Activated naive CD8-positive, alpha-beta T cell treated with anti-CD3 and anti-CD28 coated beads, Interleukin-2, amount 10 ng/mL, durations not matched to agents 7 days and 5 days (primary cell): ENCODE results near the gene B3GALT6. TPM values are rescaled to one million over a fixed set of nuclear protein-coding genes. Genes with fewer than 3 reads are reported as not detected.

Experiments used
- ATAC-seq: fragments of 150-1000 bp; cut with Tn5 transposase; one replicate; pipeline ENCODE4 v1.10.0; 2021; ENCODE audit warnings: low read depth, moderate library complexity
- POLR2A ChIA-PET: fragments of 350-600 bp; sonication (Branson Sonifier 250); formaldehyde crosslinking; loops from one replicate; lab custom pipeline; 2021; ENCODE audit warnings: antibody characterized with exemption; lab: Charles Lee
- DNase-seq: peaks from one replicate; pipeline ENCODE4 v3.0.0; 2021
- H3K27ac Mint-ChIP-seq: one replicate; pipeline ENCODE4 v1.8.0; 2022; ENCODE audit warnings: mild to moderate bottlenecking, mixed read lengths
- H3K27me3 Mint-ChIP-seq: one replicate; pipeline ENCODE4 v1.8.0; 2022; ENCODE audit warnings: mild to moderate bottlenecking, moderate library complexity, mixed read lengths
- H3K36me3 Mint-ChIP-seq: one replicate; pipeline ENCODE4 v1.8.0; 2021; ENCODE audit warnings: mild to moderate bottlenecking, mixed read lengths
- H3K4me1 Mint-ChIP-seq: one replicate; pipeline ENCODE4 v1.8.0; 2021; ENCODE audit warnings: mixed read lengths
- H3K4me3 Mint-ChIP-seq: one replicate; pipeline ENCODE4 v1.8.0; 2022; ENCODE audit warnings: mild to moderate bottlenecking, moderate library complexity, mixed read lengths
- H3K9me3 Mint-ChIP-seq: one replicate; pipeline ENCODE4 v1.8.0; 2021; ENCODE audit warnings: mixed read lengths
- total RNA-seq, 2 experiments: library from RNA; stranded (reverse); gene quantifications; one replicate each; pipeline ENCODE4 v1.2.3, GENCODE V29; 2021

B3GALT6 gene
- total RNA-seq, 2 experiments from 2014 or later, result 19.1 to 19.6 TPM

- DNase-seq (no peak), ATAC-seq (no peak)
- no peaks in the 10 kb centered on the region for H3K27me3 Mint-ChIP-seq
- H3K36me3 Mint-ChIP-seq, result peaks cover 13% of the 10 kb centered on the region
- H3K4me3 Mint-ChIP-seq, result no peak overlapping the region
- POLR2A ChIA-PET, result interaction anchor here (1.4 kb wide), 1 partner anchor 14 kb away, joined by 4 read pairs; no protein-coding TSS in a partner anchor
- H3K4me1 Mint-ChIP-seq, result peaks cover 11% of the 10 kb centered on the region
- H3K9me3 Mint-ChIP-seq, result no peaks in the 10 kb centered on the region
- no peak overlapping the region for H3K27ac Mint-ChIP-seq
Measured at GRCh38 chr1:1264868-1265272, 32.8 kb downstream of the B3GALT6 start.

- Mint-ChIP-seq H3K4me1 (peaks cover 21% of the 10 kb centered on the region), H3K9me3 (no peaks in the 10 kb centered on the region), H3K27me3 (no peaks in the 10 kb centered on the region), H3K4me3 (no peak overlapping the region), H3K36me3 (peaks cover 13% of the 10 kb centered on the region), H3K27ac (no peak overlapping the region)
- DNase-seq, result no peak
- no peak for ATAC-seq
- POLR2A ChIA-PET, result no interaction called here
Measured at GRCh38 chr1:1267488-1268283, 35.6 kb downstream of the B3GALT6 start.

- H3K27ac Mint-ChIP-seq, result no peak overlapping the region
- peaks cover 12% of the 10 kb centered on the region for H3K36me3 Mint-ChIP-seq
- no peaks in the 10 kb centered on the region for H3K9me3 Mint-ChIP-seq
- peaks cover 23% of the 10 kb centered on the region for H3K4me1 Mint-ChIP-seq
- H3K27me3 Mint-ChIP-seq, result no peaks in the 10 kb centered on the region
- POLR2A ChIA-PET, result no interaction called here
- DNase-seq (no peak), ATAC-seq (no peak)
- H3K4me3 Mint-ChIP-seq, result no peak overlapping the region
Measured at GRCh38 chr1:1268284-1268682, 36.2 kb downstream of the B3GALT6 start.

GRCh38 chr1:1270813-1271212, 38.8 kb downstream of the B3GALT6 start:
- peak overlapping the region; percentile 31 for H3K27ac Mint-ChIP-seq
- ATAC-seq (no peak), DNase-seq (no peak)
- H3K4me3 Mint-ChIP-seq, result peak overlapping the region; percentile 9
- H3K27me3 Mint-ChIP-seq, result no peaks in the 10 kb centered on the region
- H3K36me3 Mint-ChIP-seq, result peaks cover 8% of the 10 kb centered on the region
- no peaks in the 10 kb centered on the region for H3K9me3 Mint-ChIP-seq
- peaks cover 26% of the 10 kb centered on the region for H3K4me1 Mint-ChIP-seq
- POLR2A ChIA-PET, result no interaction called here

GRCh38 chr1:1272341-1273208, 40.5 kb downstream of the B3GALT6 start:
- H3K4me3 Mint-ChIP-seq, result peak overlapping the region; percentile 89
- H3K36me3 Mint-ChIP-seq, result peaks cover 7% of the 10 kb centered on the region
- H3K4me1 Mint-ChIP-seq, result peaks cover 24% of the 10 kb centered on the region
- H3K27me3 Mint-ChIP-seq, result no peaks in the 10 kb centered on the region
- DNase-seq, result no peak
- POLR2A ChIA-PET, result interaction anchor here (0.7 to 1.4 kb wide), 5 partner anchors 22 to 233 kb away, joined by 3 to 6 read pairs (median 4); no protein-coding TSS in a partner anchor
- no peaks in the 10 kb centered on the region for H3K9me3 Mint-ChIP-seq
- H3K27ac Mint-ChIP-seq, result peak overlapping the region; percentile 85
- ATAC-seq, result no peak

GRCh38 chr1:1273209-1273511, 41.1 kb downstream of the B3GALT6 start:
- ATAC-seq, result no peak
- peak overlapping the region; percentile 85 for H3K27ac Mint-ChIP-seq
- POLR2A ChIA-PET, result interaction anchor here (0.6 to 1.7 kb wide), 8 partner anchors 17 to 234 kb away, joined by 3 to 6 read pairs (median 3); partner anchors contain the start of gene CCNL2

GRCh38 chr1:1273512-1274298, 41.7 kb downstream of the B3GALT6 start, which contains the start of gene UBE2J2:
UBE2J2 (minus strand) TSS chr1:1273854; CDS start chr1:1267992, 5,862 bp downstream.
- DNase-seq (peak; percentile 92), ATAC-seq (peak; percentile 94)
- POLR2A ChIA-PET, result interaction anchor here (0.6 to 1.7 kb wide), 14 partner anchors 11 to 260 kb away, joined by 3 to 6 read pairs (median 3); partner anchors contain the start of genes CCNL2 and ISG15
- H3K27ac Mint-ChIP-seq, result peak within 1 kb of the TSS; percentile 85
- peaks cover 7% of the 10 kb centered on the region for H3K36me3 Mint-ChIP-seq
- peaks cover 24% of the 10 kb centered on the region for H3K4me1 Mint-ChIP-seq
- no peaks in the 10 kb centered on the region for H3K27me3 Mint-ChIP-seq
- H3K9me3 Mint-ChIP-seq, result no peaks in the 10 kb centered on the region
- peak within 1 kb of the TSS; percentile 89 for H3K4me3 Mint-ChIP-seq

More at GRCh38 chr1:1273209-1273511, 41.1 kb downstream of the B3GALT6 start:
- peak overlapping the region; percentile 89 for H3K4me3 Mint-ChIP-seq
- H3K9me3 Mint-ChIP-seq, result no peaks in the 10 kb centered on the region
- peaks cover 7% of the 10 kb centered on the region for H3K36me3 Mint-ChIP-seq
- no peak for DNase-seq
- peaks cover 24% of the 10 kb centered on the region for H3K4me1 Mint-ChIP-seq
- H3K27me3 Mint-ChIP-seq, result no peaks in the 10 kb centered on the region

- Mint-ChIP-seq H3K27me3 (no peaks in the 10 kb centered on the region), H3K9me3 (no peaks in the 10 kb centered on the region), H3K27ac (peak overlapping the region; percentile 48), H3K36me3 (peaks cover 7% of the 10 kb centered on the region), H3K4me1 (peaks cover 24% of the 10 kb centered on the region), H3K4me3 (peak overlapping the region; percentile 65)
- ATAC-seq (no peak), DNase-seq (no peak)
- POLR2A ChIA-PET, result interaction anchor here (0.7 to 1.7 kb wide), 10 partner anchors 11 to 261 kb away, joined by 3 to 6 read pairs (median 3); partner anchors contain the start of genes CCNL2 and ISG15
Measured at GRCh38 chr1:1274299-1274930, 42.4 kb downstream of the B3GALT6 start.

- no peaks in the 10 kb centered on the region for H3K9me3 Mint-ChIP-seq
- H3K27ac Mint-ChIP-seq, result peak overlapping the region; percentile 48
- H3K4me3 Mint-ChIP-seq, result peak overlapping the region; percentile 65
- H3K27me3 Mint-ChIP-seq, result no peaks in the 10 kb centered on the region
- no peak for ATAC-seq
- H3K4me1 Mint-ChIP-seq, result peaks cover 24% of the 10 kb centered on the region
- H3K36me3 Mint-ChIP-seq, result peaks cover 7% of the 10 kb centered on the region
- DNase-seq, result no peak
- POLR2A ChIA-PET, result interaction anchor here (0.9 to 1.7 kb wide), 3 partner anchors 10 to 125 kb away, joined by 3 to 4 read pairs (median 4); partner anchors contain the start of gene CCNL2
Measured at GRCh38 chr1:1274931-1275431, 42.9 kb downstream of the B3GALT6 start.

- no peaks in the 10 kb centered on the region for H3K9me3 Mint-ChIP-seq
- DNase-seq (no peak), ATAC-seq (no peak)
- no peaks in the 10 kb centered on the region for H3K27me3 Mint-ChIP-seq
- peaks cover 3% of the 10 kb centered on the region for H3K36me3 Mint-ChIP-seq
- POLR2A ChIA-PET, result no interaction called here
- peak overlapping the region; percentile 37 for H3K27ac Mint-ChIP-seq
- peak overlapping the region; percentile 11 for H3K4me3 Mint-ChIP-seq
- peaks cover 16% of the 10 kb centered on the region for H3K4me1 Mint-ChIP-seq
Measured at GRCh38 chr1:1275836-1276235, 43.8 kb downstream of the B3GALT6 start.

GRCh38 chr1:1278620-1279019, 46.6 kb downstream of the B3GALT6 start:
- Mint-ChIP-seq H3K4me3 (no peak overlapping the region), H3K4me1 (peaks cover 6% of the 10 kb centered on the region), H3K9me3 (no peaks in the 10 kb centered on the region), H3K36me3 (no peaks in the 10 kb centered on the region), H3K27ac (no peak overlapping the region), H3K27me3 (no peaks in the 10 kb centered on the region)
- no peak for DNase-seq
- ATAC-seq, result no peak
- POLR2A ChIA-PET, result no interaction called here

- Mint-ChIP-seq H3K27ac (no peak overlapping the region), H3K4me3 (no peak overlapping the region), H3K27me3 (no peaks in the 10 kb centered on the region), H3K36me3 (no peaks in the 10 kb centered on the region), H3K4me1 (peaks cover 6% of the 10 kb centered on the region), H3K9me3 (no peaks in the 10 kb centered on the region)
- POLR2A ChIA-PET, result no interaction called here
- DNase-seq, result no peak
- ATAC-seq, result no peak
Measured at GRCh38 chr1:1279028-1279427, 47.0 kb downstream of the B3GALT6 start.
